Mesothelial cell of epicardium (in vitro differentiated cells): ENCODE measurements around the gene ZNF3. TPM values are rescaled to one million over a fixed set of nuclear protein-coding genes. Genes with fewer than 3 reads are reported as not detected.
A peak's percentile ranks its signal among the peaks of the same experiment; 100 is the strongest.

ENCODE experiments used
- DNase-seq, 2 experiments: peaks; one replicate each; pipeline ENCODE4 v3.0.0; 2021; ENCODE audit warnings: low spot score in 2 of 2; ENCODE audit not compliant: unreplicated experiment in 2 of 2
- H3K27ac Mint-ChIP-seq: 2 replicates; pipeline ENCODE4 v1.8.0; 2021; ENCODE audit warnings: mixed read lengths
- H3K27me3 Mint-ChIP-seq: 2 replicates; pipeline ENCODE4 v1.8.0; 2021; ENCODE audit warnings: low read depth, mixed read lengths
- H3K36me3 Mint-ChIP-seq: 2 replicates; pipeline ENCODE4 v1.8.0; 2021; ENCODE audit warnings: mixed read lengths
- H3K4me1 Mint-ChIP-seq: 2 replicates; pipeline ENCODE4 v1.8.0; 2021; ENCODE audit warnings: mixed read lengths
- H3K4me3 Mint-ChIP-seq: 2 replicates; pipeline ENCODE4 v1.8.0; 2021; ENCODE audit warnings: mild to moderate bottlenecking, moderate library complexity, mixed read lengths
- H3K9me3 Mint-ChIP-seq: 2 replicates; pipeline ENCODE4 v1.8.0; 2021; ENCODE audit warnings: mixed read lengths
- total RNA-seq: library from RNA; stranded (reverse); gene quantifications from 3 replicates; pipeline ENCODE4 v1.2.1, GENCODE V29; 2021
- TF ChIP-seq, protein P1 (sequence below): fragments of 200-600 bp; sonication (generic); IDR thresholded peaks from one replicate; pipeline ENCODE4 v1.5.0; 2021; ENCODE audit warnings: antibody characterized with exemption; ENCODE audit not compliant: unreplicated experiment

The ZNF3 gene
- total RNA-seq, 1 donor from 2014 or later, result 85.9 TPM

GRCh38 chr7:100111914-100112313 is 30.4 kb upstream of the ZNF3 start:
- DNase-seq, result no peak
- H3K9me3 Mint-ChIP-seq, result no peaks in the 10 kb centered on the region
- H3K36me3 Mint-ChIP-seq, result peaks cover 29% of the 10 kb centered on the region
- no peaks in the 10 kb centered on the region for H3K27me3 Mint-ChIP-seq
- H3K27ac Mint-ChIP-seq, result no peak overlapping the region
- H3K4me1 Mint-ChIP-seq, result no peaks in the 10 kb centered on the region
- TF ChIP-seq, protein P1, sequence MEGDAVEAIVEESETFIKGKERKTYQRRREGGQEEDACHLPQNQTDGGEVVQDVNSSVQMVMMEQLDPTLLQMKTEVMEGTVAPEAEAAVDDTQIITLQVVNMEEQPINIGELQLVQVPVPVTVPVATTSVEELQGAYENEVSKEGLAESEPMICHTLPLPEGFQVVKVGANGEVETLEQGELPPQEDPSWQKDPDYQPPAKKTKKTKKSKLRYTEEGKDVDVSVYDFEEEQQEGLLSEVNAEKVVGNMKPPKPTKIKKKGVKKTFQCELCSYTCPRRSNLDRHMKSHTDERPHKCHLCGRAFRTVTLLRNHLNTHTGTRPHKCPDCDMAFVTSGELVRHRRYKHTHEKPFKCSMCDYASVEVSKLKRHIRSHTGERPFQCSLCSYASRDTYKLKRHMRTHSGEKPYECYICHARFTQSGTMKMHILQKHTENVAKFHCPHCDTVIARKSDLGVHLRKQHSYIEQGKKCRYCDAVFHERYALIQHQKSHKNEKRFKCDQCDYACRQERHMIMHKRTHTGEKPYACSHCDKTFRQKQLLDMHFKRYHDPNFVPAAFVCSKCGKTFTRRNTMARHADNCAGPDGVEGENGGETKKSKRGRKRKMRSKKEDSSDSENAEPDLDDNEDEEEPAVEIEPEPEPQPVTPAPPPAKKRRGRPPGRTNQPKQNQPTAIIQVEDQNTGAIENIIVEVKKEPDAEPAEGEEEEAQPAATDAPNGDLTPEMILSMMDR, result no peak
- no peak overlapping the region for H3K4me3 Mint-ChIP-seq

DNA sequence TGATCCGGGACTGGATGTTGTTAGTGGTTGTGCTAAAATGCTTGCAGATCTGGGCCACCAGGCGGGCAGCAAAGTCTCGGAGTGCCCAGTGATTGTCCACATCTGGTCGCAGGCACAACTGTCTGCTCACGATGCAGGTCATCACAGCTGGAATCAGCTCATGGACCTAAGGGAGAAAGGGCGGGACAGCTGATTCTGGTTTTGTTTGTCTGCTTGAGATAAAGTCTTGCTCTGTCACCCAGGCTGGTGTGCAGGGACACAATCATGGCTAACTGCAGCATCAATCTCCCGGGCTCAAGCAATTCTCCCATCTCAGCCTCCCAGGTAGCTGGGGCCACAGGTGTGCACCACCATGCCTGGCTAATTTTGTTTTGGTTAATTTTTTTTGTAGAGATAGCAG is 29.6 kb upstream of the ZNF3 start:
- TF ChIP-seq, protein P1, result no peak
- H3K36me3 Mint-ChIP-seq, result peaks cover 25% of the 10 kb centered on the region
- no peak overlapping the region for H3K27ac Mint-ChIP-seq
- no peak overlapping the region for H3K4me3 Mint-ChIP-seq
- H3K27me3 Mint-ChIP-seq, result no peaks in the 10 kb centered on the region
- H3K4me1 Mint-ChIP-seq, result no peaks in the 10 kb centered on the region
- no peak for DNase-seq
- no peaks in the 10 kb centered on the region for H3K9me3 Mint-ChIP-seq

DNA sequence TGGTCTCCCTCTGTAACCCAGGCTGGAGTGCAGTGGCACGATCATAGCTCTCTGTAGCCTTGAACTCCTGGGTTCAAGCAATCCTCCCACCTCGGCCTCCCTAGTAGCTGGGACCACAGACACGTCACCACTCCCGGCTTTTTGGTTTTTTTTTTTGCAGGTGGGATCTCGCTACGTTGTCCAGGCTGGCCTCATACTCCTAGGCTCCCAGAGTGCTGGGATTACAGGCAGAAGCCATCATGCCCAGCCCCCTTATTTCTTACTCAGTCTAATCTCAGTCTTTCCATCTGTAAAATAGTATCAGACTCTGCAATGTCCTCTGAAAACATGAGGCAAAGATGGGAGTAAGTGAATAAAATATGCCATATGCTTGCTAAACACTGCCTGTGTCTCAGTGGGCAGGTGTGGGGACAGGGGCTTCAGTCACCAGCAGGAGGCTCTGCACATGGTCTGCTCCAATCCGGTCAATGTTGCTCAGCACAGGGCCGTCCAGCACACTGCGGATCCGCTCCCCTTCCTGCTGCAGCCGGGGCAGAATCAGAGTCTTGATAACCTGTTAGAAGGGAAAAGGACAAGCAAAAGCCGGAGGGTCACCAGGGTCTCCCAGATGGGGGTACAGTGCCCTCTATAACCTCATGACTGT is 28.1 kb upstream of the ZNF3 start:
- Mint-ChIP-seq H3K4me3 (no peak overlapping the region), H3K27me3 (no peaks in the 10 kb centered on the region), H3K36me3 (peaks cover 22% of the 10 kb centered on the region), H3K4me1 (no peaks in the 10 kb centered on the region), H3K27ac (no peak overlapping the region), H3K9me3 (no peaks in the 10 kb centered on the region)
- DNase-seq, result no peak
- TF ChIP-seq, protein P1, result no peak

- no peak overlapping the region for H3K4me3 Mint-ChIP-seq
- H3K4me1 Mint-ChIP-seq, result peaks cover 2% of the 10 kb centered on the region
- H3K27ac Mint-ChIP-seq, result peak overlapping the region; percentile 30
- TF ChIP-seq, protein P1, result no peak
- no peaks in the 10 kb centered on the region for H3K9me3 Mint-ChIP-seq
- no peaks in the 10 kb centered on the region for H3K27me3 Mint-ChIP-seq
- H3K36me3 Mint-ChIP-seq, result peaks cover 21% of the 10 kb centered on the region
- no peak for DNase-seq
These were observed 26.4 kb upstream of the ZNF3 start for GRCh38 chr7:100107890-100108289.

GRCh38 chr7:100107125-100107737 is 25.7 kb upstream of the ZNF3 start:
- peaks cover 7% of the 10 kb centered on the region for H3K4me1 Mint-ChIP-seq

More at GRCh38 chr7:100107125-100107737, 25.7 kb upstream of the ZNF3 start:
- Mint-ChIP-seq H3K27ac (no peak overlapping the region), H3K4me3 (no peak overlapping the region), H3K36me3 (peaks cover 19% of the 10 kb centered on the region), H3K27me3 (no peaks in the 10 kb centered on the region), H3K9me3 (no peaks in the 10 kb centered on the region)
- TF ChIP-seq, protein P1, result no peak
- no peak for DNase-seq
